Activated CD8-positive, alpha-beta memory T cell treated with anti-CD3 and anti-CD28 coated beads for 36 hours (primary cell): Measurements from ENCODE around the gene MRM3. TPM values are rescaled to one million over a fixed set of nuclear protein-coding genes. Genes with fewer than 3 reads are reported as not detected.
"Not testable (repeated sequence)": the region's sequence is repeated elsewhere in the genome, so short reads cannot be mapped to it uniquely, and the experiment has no call there.

Source experiments
- CTCF ChIA-PET: fragments of 350-600 bp; sonication (Branson Sonifier 250); formaldehyde crosslinking; loops from one replicate; lab custom pipeline; 2021; ENCODE audit warnings: antibody characterized with exemption; lab: Charles Lee
- POLR2A ChIA-PET: fragments of 350-600 bp; sonication (Branson Sonifier 250); formaldehyde crosslinking; loops from one replicate; lab custom pipeline; 2021; ENCODE audit warnings: antibody characterized with exemption; lab: Charles Lee
- total RNA-seq, 2 experiments: library from RNA; stranded (reverse); gene quantifications; one replicate each; pipeline ENCODE4 v1.2.3, GENCODE V29; 2021

The MRM3 gene
- total RNA-seq, 2 experiments from 2014 or later: 37.9 to 40.1 TPM

- CTCF ChIA-PET: no interaction called here
Observed at GRCh38 chr17:804541-805435, 22.6 kb downstream of the MRM3 start.

GRCh38 chr17:805886-806285 is 23.7 kb downstream of the MRM3 start:
- CTCF ChIA-PET: not testable (repeated sequence)

More at GRCh38 chr17:804541-805435, 22.6 kb downstream of the MRM3 start:
- POLR2A ChIA-PET: no interaction called here

GRCh38 chr17:806346-806745 is 24.2 kb downstream of the MRM3 start:
- ChIA-PET POLR2A (no interaction called here), CTCF (no interaction called here)

More at GRCh38 chr17:805886-806285, 23.7 kb downstream of the MRM3 start:
- POLR2A ChIA-PET: not testable (repeated sequence)

GRCh38 chr17:806781-807522 is 24.8 kb downstream of the MRM3 start:
- CTCF ChIA-PET: no interaction called here

GRCh38 chr17:807523-808294 is 25.6 kb downstream of the MRM3 start:
- POLR2A ChIA-PET: no interaction called here
- CTCF ChIA-PET: no interaction called here

More at GRCh38 chr17:806781-807522, 24.8 kb downstream of the MRM3 start:
- POLR2A ChIA-PET: no interaction called here

GRCh38 chr17:811051-811784 is 29.1 kb downstream of the MRM3 start:
- ChIA-PET POLR2A (no interaction called here), CTCF (no interaction called here)

GRCh38 chr17:812638-813204 is 30.6 kb downstream of the MRM3 start:
- CTCF ChIA-PET: no interaction called here
- POLR2A ChIA-PET: no interaction called here

- ChIA-PET POLR2A (no interaction called here), CTCF (no interaction called here)
Observed at GRCh38 chr17:814371-814770, 32.2 kb downstream of the MRM3 start.

- POLR2A ChIA-PET: no interaction called here
- CTCF ChIA-PET: no interaction called here
Observed at GRCh38 chr17:819251-819650, 37.1 kb downstream of the MRM3 start.

- ChIA-PET CTCF (no interaction called here), POLR2A (no interaction called here)
Observed at GRCh38 chr17:823501-823902, 41.3 kb downstream of the MRM3 start.

- POLR2A ChIA-PET: no interaction called here
- CTCF ChIA-PET: interaction anchor here (0.7 kb wide), 1 partner anchor 333 kb away, joined by 3 read pairs; no protein-coding TSS in a partner anchor
Observed at GRCh38 chr17:824378-824777, 42.2 kb downstream of the MRM3 start.

GRCh38 chr17:825216-825615 is 43.1 kb downstream of the MRM3 start:
- ChIA-PET CTCF (no interaction called here), POLR2A (no interaction called here)

GRCh38 chr17:826778-827177 is 44.6 kb downstream of the MRM3 start:
- CTCF ChIA-PET: interaction anchor here (0.7 kb wide), 1 partner anchor 63 kb away, joined by 3 read pairs; no protein-coding TSS in a partner anchor
- POLR2A ChIA-PET: no interaction called here

- ChIA-PET POLR2A (no interaction called here), CTCF (interaction anchor here (0.6 to 0.7 kb wide), 2 partner anchors 39 to 170 kb away, joined by 3 read pairs; no protein-coding TSS in a partner anchor)
Observed at GRCh38 chr17:828761-829160, 46.6 kb downstream of the MRM3 start.

GRCh38 chr17:829614-830013 is 47.5 kb downstream of the MRM3 start:
- CTCF ChIA-PET: interaction anchor here (0.7 kb wide), 1 partner anchor 38 kb away, joined by 3 read pairs; no protein-coding TSS in a partner anchor
- POLR2A ChIA-PET: not testable (repeated sequence)

GRCh38 chr17:830381-830780 is 48.2 kb downstream of the MRM3 start:
- ChIA-PET POLR2A (no interaction called here), CTCF (no interaction called here)

GRCh38 chr17:830950-831349 is 48.8 kb downstream of the MRM3 start:
- POLR2A ChIA-PET: no interaction called here
- CTCF ChIA-PET: no interaction called here

- CTCF ChIA-PET: no interaction called here
Observed at GRCh38 chr17:834136-834535, 52.0 kb downstream of the MRM3 start.

More at GRCh38 chr17:834136-834535, 52.0 kb downstream of the MRM3 start:
- POLR2A ChIA-PET: no interaction called here
